22Rv1 (cell line): ENCODE data around the gene SENP3.

Source experiments
- H3K27ac ChIP-seq: fragments of 450-650 bp; 2 replicates; pipeline ENCODE4 v1.5.1; 2017
- CTCF ChIP-seq: fragments of 450-650 bp; IDR thresholded peaks from 2 replicates; pipeline ENCODE4 v1.5.1; 2017; ENCODE audit warnings: mild to moderate bottlenecking
- ZFX ChIP-seq: fragments of 450-650 bp; IDR thresholded peaks from 2 replicates; pipeline ENCODE4 v1.6.1; 2017; ENCODE audit warnings: antibody characterized with exemption, borderline replicate concordance

SENP3 gene

GRCh38 chr17:7573324-7574080 lies 11.8 kb downstream of the SENP3 start:
- H3K27ac ChIP-seq = peak overlapping the region; percentile 99
- TF ChIP-seq ZFX (no peak), CTCF (no peak)

- no peak for TF ChIP-seq CTCF
- no peak for TF ChIP-seq ZFX
- peak overlapping the region; percentile 99 for H3K27ac ChIP-seq
Observed at GRCh38 chr17:7574176-7574953, 12.6 kb downstream of the SENP3 start.

- TF ChIP-seq CTCF (no peak), ZFX (no peak)
- peak overlapping the region; percentile 99 for H3K27ac ChIP-seq
Observed at GRCh38 chr17:7575481-7575883, 13.8 kb downstream of the SENP3 start.

- H3K27ac ChIP-seq = peak overlapping the region; percentile 99
Observed at GRCh38 chr17:7575959-7576358, 14.2 kb downstream of the SENP3 start.

GRCh38 chr17:7576432-7576937 lies 14.8 kb downstream of the SENP3 start:
- peak overlapping the region; percentile 99 for H3K27ac ChIP-seq

More at GRCh38 chr17:7575959-7576358, 14.2 kb downstream of the SENP3 start:
- TF ChIP-seq ZFX (no peak), CTCF (no peak)

GRCh38 chr17:7577327-7578199 lies 15.8 kb downstream of the SENP3 start:
- H3K27ac ChIP-seq = peak overlapping the region; percentile 99
- TF ChIP-seq ZFX (no peak), CTCF (no peak)

More at GRCh38 chr17:7576432-7576937, 14.8 kb downstream of the SENP3 start:
- no peak for TF ChIP-seq ZFX
